Hepatocyte (in vitro differentiated cells): ENCODE measurements around the gene BACH2. TPM values are rescaled to one million over a fixed set of nuclear protein-coding genes. Genes with fewer than 3 reads are reported as not detected.

ENCODE experiments used
- DNase-seq: peaks from one replicate; pipeline ENCODE4 v3.0.0-alpha.2; 2016; ENCODE audit warnings: low spot score
- H2AFZ ChIP-seq: fragments of 200-600 bp; sonication (generic); 2 replicates; pipeline ENCODE4 v1.6.0; 2016; ENCODE audit warnings: antibody characterized with exemption, mild to moderate bottlenecking
- H3K27ac ChIP-seq: fragments of 200-600 bp; sonication (generic); 2 replicates; pipeline ENCODE4 v1.5.1; 2016; ENCODE audit warnings: mild to moderate bottlenecking
- H3K27me3 ChIP-seq: fragments of 200-600 bp; sonication (generic); 2 replicates; pipeline ENCODE4 v1.6.1; 2016
- H3K36me3 ChIP-seq: fragments of 200-600 bp; sonication (generic); replicated peaks from 2 replicates; pipeline ENCODE4 v1.5.1; 2016; ENCODE audit warnings: low read depth; ENCODE audit not compliant: insufficient read depth
- H3K4me1 ChIP-seq: fragments of 200-600 bp; sonication (generic); 2 replicates; pipeline ENCODE4 v1.5.1; 2016; ENCODE audit warnings: mild to moderate bottlenecking, moderate library complexity; ENCODE audit not compliant: insufficient read depth
- H3K4me2 ChIP-seq: fragments of 200-600 bp; sonication (generic); 2 replicates; pipeline ENCODE4 v1.6.0; 2016
- H3K4me3 ChIP-seq: fragments of 200-600 bp; sonication (generic); 2 replicates; pipeline ENCODE4 v1.5.1; 2016; ENCODE audit warnings: mild to moderate bottlenecking
- H3K79me2 ChIP-seq: fragments of 200-600 bp; sonication (generic); 2 replicates; pipeline ENCODE4 v1.6.0; 2017; ENCODE audit warnings: mild to moderate bottlenecking
- H3K9me2 ChIP-seq: fragments of 200-600 bp; sonication (generic); replicated peaks from 2 replicates; pipeline ENCODE4 v1.6.0; 2017; ENCODE audit warnings: mild to moderate bottlenecking; ENCODE audit not compliant: insufficient read depth
- H3K9me3 ChIP-seq: fragments of 200-600 bp; sonication (generic); 2 replicates; pipeline ENCODE4 v1.5.1; 2016; ENCODE audit warnings: low read depth, mild to moderate bottlenecking
- H4K20me1 ChIP-seq: fragments of 200-600 bp; sonication (generic); 2 replicates; pipeline ENCODE4 v1.6.0; 2016; ENCODE audit warnings: mild to moderate bottlenecking; ENCODE audit not compliant: insufficient read depth, poor library complexity, severe bottlenecking
- CTCF ChIP-seq: fragments of 200-600 bp; sonication (generic); IDR thresholded peaks from 2 replicates; pipeline ENCODE4 v1.5.1; 2016; ENCODE audit warnings: antibody characterized with exemption, mild to moderate bottlenecking; ENCODE audit not compliant: poor library complexity
- EZH2 ChIP-seq: fragments of 200-600 bp; sonication (generic); IDR thresholded peaks from 2 replicates; pipeline ENCODE4 v1.6.1; 2016; ENCODE audit warnings: antibody characterized with exemption, mild to moderate bottlenecking, borderline replicate concordance
- EZH2phosphoT487 ChIP-seq: fragments of 200-600 bp; sonication (generic); IDR thresholded peaks from one replicate; pipeline ENCODE4 v1.6.1; 2018; ENCODE audit warnings: antibody characterized with exemption, mild to moderate bottlenecking, low read depth, moderate library complexity; ENCODE audit not compliant: unreplicated experiment, severe bottlenecking
- WGBS: methylation state at CpG from one replicate; pipeline ENCODE4 v1.1.6; 2016; ENCODE audit warnings: low lambda C conversion rate; ENCODE audit errors: missing lambda C conversion rate; 5-methylcytosine and 5-hydroxymethylcytosine counted together
- polyA plus RNA-seq: library from polyadenylated mRNA; unstranded; fragments of >200 nt; fragmentation: Nextera tagmentation; extraction: Ambion mirVana; gene quantifications from 2 replicates; pipeline ENCODE4 v1.2.1, GENCODE V29; 2016
- total RNA-seq: library from RNA; depleted of rRNA; stranded (reverse); fragments of >200 nt; gene quantifications from 2 replicates; pipeline ENCODE4 v1.2.3, GENCODE V29; 2014

Gene BACH2
- total and polyA plus RNA-seq, 2 experiments from 2014 or later = 2.3 to 2.6 TPM

GRCh38 chr6:90271831-90272230 is 24.8 kb downstream of the BACH2 start:
- DNase-seq = no peak
- H3K9me3 ChIP-seq = no peaks in the 10 kb centered on the region
- H3K27me3 ChIP-seq = no peaks in the 10 kb centered on the region
- 77% methylated on average over 7 of the region's 7 CpGs for WGBS
- no peak overlapping the region for H3K4me2 ChIP-seq
- TF ChIP-seq EZH2phosphoT487 (no peak), CTCF (no peak), EZH2 (no peak)
- peaks cover 6% of the 10 kb centered on the region for H3K4me1 ChIP-seq
- no peak overlapping the region for H3K4me3 ChIP-seq
- no peaks in the 10 kb centered on the region for H3K9me2 ChIP-seq
- no peak overlapping the region for H2AFZ ChIP-seq
- no peaks in the 10 kb centered on the region for H4K20me1 ChIP-seq
- no peaks in the 10 kb centered on the region for H3K36me3 ChIP-seq
- H3K79me2 ChIP-seq = no peaks in the 10 kb centered on the region
- no peak overlapping the region for H3K27ac ChIP-seq

GRCh38 chr6:90269334-90269733 is 27.3 kb downstream of the BACH2 start:
- H3K4me3 ChIP-seq = no peak overlapping the region
- no peak for TF ChIP-seq EZH2
- TF ChIP-seq EZH2phosphoT487 = no peak
- TF ChIP-seq CTCF = no peak
- H3K4me2 ChIP-seq = no peak overlapping the region
- H3K27ac ChIP-seq = no peak overlapping the region
- no peaks in the 10 kb centered on the region for H3K79me2 ChIP-seq
- no peaks in the 10 kb centered on the region for H4K20me1 ChIP-seq
- H2AFZ ChIP-seq = no peak overlapping the region
- H3K27me3 ChIP-seq = no peaks in the 10 kb centered on the region
- DNase-seq = no peak
- no peaks in the 10 kb centered on the region for H3K9me3 ChIP-seq
- WGBS = 95% methylated on average over 1 of the region's 1 CpG
- peaks cover 4% of the 10 kb centered on the region for H3K4me1 ChIP-seq
- no peaks in the 10 kb centered on the region for H3K9me2 ChIP-seq
- no peaks in the 10 kb centered on the region for H3K36me3 ChIP-seq

DNA sequence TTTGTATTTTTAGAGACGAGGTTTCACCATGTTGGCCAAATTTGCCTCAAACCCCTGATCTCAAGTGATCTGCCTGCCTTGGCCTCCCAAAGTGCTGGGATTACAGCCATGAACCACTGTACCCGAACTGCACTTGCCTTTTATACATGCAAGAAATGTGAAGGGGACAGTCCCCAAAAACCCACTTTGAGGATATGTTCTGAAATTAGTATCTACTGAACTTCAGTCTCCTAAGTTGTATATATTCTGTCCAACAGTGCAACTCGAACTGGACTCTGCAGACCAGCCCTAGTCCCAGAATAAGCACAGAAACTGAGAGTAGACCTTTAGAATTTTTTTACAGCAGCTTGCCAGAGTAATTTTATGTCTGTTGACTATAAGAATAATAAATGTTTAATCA is 28.5 kb downstream of the BACH2 start:
- Histone ChIP-seq H3K27me3 (no peaks in the 10 kb centered on the region), H3K9me3 (no peaks in the 10 kb centered on the region), H3K9me2 (no peaks in the 10 kb centered on the region), H3K36me3 (no peaks in the 10 kb centered on the region), H3K4me1 (no peaks in the 10 kb centered on the region), H3K27ac (no peak overlapping the region), H3K79me2 (no peaks in the 10 kb centered on the region), H4K20me1 (no peaks in the 10 kb centered on the region), H2AFZ (no peak overlapping the region), H3K4me3 (no peak overlapping the region), H3K4me2 (no peak overlapping the region)
- TF ChIP-seq EZH2 (no peak), EZH2phosphoT487 (no peak), CTCF (no peak)
- WGBS = 95% methylated on average over 3 of the region's 3 CpGs
- DNase-seq = no peak
